ENCODE results near the gene NUP93. TPM values are rescaled to one million over a fixed set of nuclear protein-coding genes. Genes with fewer than 3 reads are reported as not detected.

The NUP93 gene
- total and polyA plus RNA-seq, 10 donors = 29.2 to 102 (median 56.6) TPM

DNA sequence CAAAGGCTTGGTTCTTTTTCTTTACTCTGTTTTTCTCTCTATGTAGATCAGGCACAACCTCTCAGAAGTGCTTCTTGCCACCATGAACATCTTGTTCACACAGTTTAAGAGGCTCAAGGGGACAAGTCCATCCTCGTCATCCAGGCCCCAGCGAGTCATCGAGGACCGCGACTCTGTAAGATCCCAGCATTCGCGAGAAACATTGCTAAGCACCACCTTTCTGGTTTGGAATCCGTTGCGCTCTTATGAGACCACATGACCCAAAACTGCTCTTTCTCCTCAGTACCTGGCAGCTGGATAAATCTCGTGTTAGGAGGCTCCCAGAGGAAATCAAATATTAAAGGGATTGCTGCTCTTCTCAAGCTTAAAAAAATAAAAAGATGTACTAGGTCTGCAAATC, 111.7 kb downstream of the NUP93 start:
- H3K27me3 ChIP-seq (replicated peaks in 1 of 7) = no peaks in the 10 kb centered on the region
- no peak for TF ChIP-seq POLR2AphosphoS5 (IDR thresholded peaks at IDR 0.05)
- TF ChIP-seq POLR2A (IDR thresholded peaks at IDR 0.05) = no peak
- TF ChIP-seq, protein P1, sequence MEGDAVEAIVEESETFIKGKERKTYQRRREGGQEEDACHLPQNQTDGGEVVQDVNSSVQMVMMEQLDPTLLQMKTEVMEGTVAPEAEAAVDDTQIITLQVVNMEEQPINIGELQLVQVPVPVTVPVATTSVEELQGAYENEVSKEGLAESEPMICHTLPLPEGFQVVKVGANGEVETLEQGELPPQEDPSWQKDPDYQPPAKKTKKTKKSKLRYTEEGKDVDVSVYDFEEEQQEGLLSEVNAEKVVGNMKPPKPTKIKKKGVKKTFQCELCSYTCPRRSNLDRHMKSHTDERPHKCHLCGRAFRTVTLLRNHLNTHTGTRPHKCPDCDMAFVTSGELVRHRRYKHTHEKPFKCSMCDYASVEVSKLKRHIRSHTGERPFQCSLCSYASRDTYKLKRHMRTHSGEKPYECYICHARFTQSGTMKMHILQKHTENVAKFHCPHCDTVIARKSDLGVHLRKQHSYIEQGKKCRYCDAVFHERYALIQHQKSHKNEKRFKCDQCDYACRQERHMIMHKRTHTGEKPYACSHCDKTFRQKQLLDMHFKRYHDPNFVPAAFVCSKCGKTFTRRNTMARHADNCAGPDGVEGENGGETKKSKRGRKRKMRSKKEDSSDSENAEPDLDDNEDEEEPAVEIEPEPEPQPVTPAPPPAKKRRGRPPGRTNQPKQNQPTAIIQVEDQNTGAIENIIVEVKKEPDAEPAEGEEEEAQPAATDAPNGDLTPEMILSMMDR (IDR thresholded peaks at IDR 0.05 in 8 of 11, conservative IDR thresholded peaks at IDR 0.05 in 3 of 11) = no peak
- intact Hi-C loops (cut with DNase I; ENCODE audit: low total_unique reads) = no loop called here
- H3K4me3 ChIP-seq = no peak overlapping the region
- no peak for DNase-seq
- peaks cover 2 to 96% (median 72%) of the 10 kb centered on the region in 6 donors for H3K36me3 ChIP-seq
- no peak overlapping the region for H3K27ac ChIP-seq
- no peaks in the 10 kb centered on the region for H3K9me3 ChIP-seq
- WGBS, 5 donors = 91 to 96% (median 94%) methylated on average over 10 of the region's 10 CpGs
- peaks cover 0 to under 1% (median 0%) of the 10 kb centered on the region in 6 donors for H3K4me1 ChIP-seq

DNA sequence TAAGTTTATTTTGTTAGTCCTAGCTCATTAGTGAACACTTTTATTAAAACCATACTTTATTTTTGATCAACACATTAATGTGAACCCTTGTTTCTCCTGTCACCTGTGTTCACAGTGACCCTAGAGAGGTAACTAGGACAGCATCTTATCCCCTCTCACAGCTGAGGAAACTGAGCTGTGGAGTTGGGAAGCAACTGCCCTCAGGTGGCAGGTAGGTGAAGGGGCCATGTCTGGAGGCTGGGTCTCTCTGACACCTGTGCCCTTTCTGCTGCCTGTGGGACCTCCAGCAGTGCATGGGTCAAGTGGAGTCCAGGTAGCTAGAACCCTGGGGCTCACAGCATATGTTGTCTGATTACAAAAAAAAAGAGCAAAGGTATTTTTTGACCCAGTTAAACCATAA, 112.2 kb downstream of the NUP93 start:
- TF ChIP-seq POLR2A (IDR thresholded peaks at IDR 0.05) (no peak), POLR2AphosphoS5 (IDR thresholded peaks at IDR 0.05) (no peak)
- TF ChIP-seq, protein P1 (IDR thresholded peaks at IDR 0.05 in 8 of 11, conservative IDR thresholded peaks at IDR 0.05 in 3 of 11) = no peak
- intact Hi-C loops (cut with DNase I; ENCODE audit: low total_unique reads) = no loop called here
- Histone ChIP-seq H3K9me3 (no peaks in the 10 kb centered on the region), H3K36me3 (peaks cover 2 to 92% (median 68%) of the 10 kb centered on the region in 6 donors), H3K27ac (no peak overlapping the region), H3K4me3 (no peak overlapping the region), H3K27me3 (replicated peaks in 1 of 7) (no peaks in the 10 kb centered on the region), H3K4me1 (peaks cover 0 to 5% (median under 1%) of the 10 kb centered on the region in 6 donors)
- no peak for DNase-seq

DNA sequence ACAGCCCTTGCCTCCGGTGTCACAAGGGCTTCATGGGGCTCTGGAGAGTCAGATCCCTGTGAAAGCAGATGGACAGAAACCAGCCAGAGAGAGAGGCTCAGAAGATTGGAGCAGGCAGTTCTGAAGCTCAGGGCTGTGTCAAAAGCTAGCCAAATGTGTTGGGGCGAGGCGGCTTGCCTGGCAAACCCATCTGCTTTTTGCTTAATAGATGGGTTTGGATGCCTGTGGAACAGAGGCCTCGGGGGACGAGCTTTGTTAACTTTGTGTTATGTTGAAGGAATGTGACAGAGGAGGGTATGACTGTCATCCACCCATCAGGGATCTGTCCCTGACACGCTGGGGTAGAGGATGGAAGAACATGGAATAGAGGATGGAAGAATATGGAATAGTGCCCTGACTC, 114.1 kb downstream of the NUP93 start:
- Histone ChIP-seq H3K27me3 (replicated peaks in 1 of 7) (no peaks in the 10 kb centered on the region), H3K27ac (no peak overlapping the region), H3K9me3 (no peaks in the 10 kb centered on the region), H3K4me1 (peaks cover 0 to 25% (median 12%) of the 10 kb centered on the region in 6 donors), H3K4me3 (no peak overlapping the region), H3K36me3 (peaks cover 2 to 72% (median 51%) of the 10 kb centered on the region in 6 donors)
- 93 to 97% (median 95%) methylated on average over 6 of the region's 6 CpGs for WGBS, 5 donors
- DNase-seq = no peak
- intact Hi-C loops (cut with DNase I; ENCODE audit: low total_unique reads) = no loop called here
- TF ChIP-seq POLR2A (IDR thresholded peaks at IDR 0.05) (no peak), POLR2AphosphoS5 (IDR thresholded peaks at IDR 0.05) (no peak)
- TF ChIP-seq, protein P1 (IDR thresholded peaks at IDR 0.05 in 8 of 11, conservative IDR thresholded peaks at IDR 0.05 in 3 of 11) = no peak

- peaks cover 0 to 39% (median 24%) of the 10 kb centered on the region in 6 donors for H3K36me3 ChIP-seq
- H3K4me1 ChIP-seq = peaks cover 0 to 37% (median 16%) of the 10 kb centered on the region in 6 donors
- DNase-seq = peak; percentile 77
- 35 to 54% (median 44%) methylated on average over 9 of the region's 9 CpGs for WGBS, 5 donors
- no peak for TF ChIP-seq POLR2AphosphoS5 (IDR thresholded peaks at IDR 0.05)
- TF ChIP-seq, protein P1 (IDR thresholded peaks at IDR 0.05 in 8 of 11, conservative IDR thresholded peaks at IDR 0.05 in 3 of 11) = no peak
- no peak for TF ChIP-seq POLR2A (IDR thresholded peaks at IDR 0.05)
- intact Hi-C loops (cut with DNase I; ENCODE audit: low total_unique reads) = no loop called here
- H3K9me3 ChIP-seq = no peaks in the 10 kb centered on the region
- no peaks in the 10 kb centered on the region for H3K27me3 ChIP-seq (replicated peaks in 1 of 7)
- no peak overlapping the region for H3K4me3 ChIP-seq
- peak overlapping the region; percentile 41 to 66 (median 57) for H3K27ac ChIP-seq
Observed at GRCh38 chr16:56847173-56847910, 117.4 kb downstream of the NUP93 start.

All from spleen (tissue), 11 donors.